NCI-H345 treated with DMSO at 0.1 percent for 48 hours (cell line): ENCODE data around the gene MED13L.

Experiments used
- DNase-seq: peaks from one replicate; lab custom pipeline; 2025; ENCODE audit not compliant: unreplicated experiment; lab: John Stamatoyannopoulos, UW

Gene MED13L

DNA sequence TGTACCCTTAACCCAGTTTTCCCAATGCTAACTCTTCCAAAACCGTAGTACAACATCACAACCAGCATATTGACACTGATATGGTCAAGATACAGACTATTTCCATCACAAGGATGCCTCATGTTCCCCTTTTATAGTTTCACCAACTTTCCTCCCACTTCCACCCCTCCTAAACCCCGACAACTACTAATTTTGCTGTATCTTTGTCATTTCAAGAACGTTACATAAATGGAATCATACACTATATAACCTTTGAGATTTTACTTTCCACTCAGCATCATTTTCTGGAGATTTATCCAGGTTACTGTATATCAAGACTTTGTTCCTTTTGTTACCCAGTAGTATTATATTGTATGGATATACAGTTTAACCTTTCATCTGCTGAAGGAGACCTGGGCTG is 88.9 kb downstream of the MED13L start:
- DNase-seq = no peak

DNA sequence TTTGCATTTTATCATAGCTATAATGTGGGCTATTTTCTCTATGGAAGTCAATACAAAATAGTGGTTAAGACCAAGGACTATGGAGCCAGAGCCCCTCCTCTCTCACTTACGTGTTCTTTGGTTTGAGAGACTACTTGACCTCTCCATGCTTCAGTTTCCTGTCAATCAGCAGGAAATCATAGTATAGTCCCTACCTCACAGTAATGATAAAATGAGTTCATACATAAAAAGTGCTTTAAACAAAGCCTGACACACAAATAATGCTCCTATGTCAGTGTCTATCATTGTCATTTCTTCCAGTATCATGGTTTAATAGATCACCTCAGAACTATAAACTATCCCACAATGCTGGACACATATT is 90.4 kb downstream of the MED13L start:
- no peak for DNase-seq

DNA sequence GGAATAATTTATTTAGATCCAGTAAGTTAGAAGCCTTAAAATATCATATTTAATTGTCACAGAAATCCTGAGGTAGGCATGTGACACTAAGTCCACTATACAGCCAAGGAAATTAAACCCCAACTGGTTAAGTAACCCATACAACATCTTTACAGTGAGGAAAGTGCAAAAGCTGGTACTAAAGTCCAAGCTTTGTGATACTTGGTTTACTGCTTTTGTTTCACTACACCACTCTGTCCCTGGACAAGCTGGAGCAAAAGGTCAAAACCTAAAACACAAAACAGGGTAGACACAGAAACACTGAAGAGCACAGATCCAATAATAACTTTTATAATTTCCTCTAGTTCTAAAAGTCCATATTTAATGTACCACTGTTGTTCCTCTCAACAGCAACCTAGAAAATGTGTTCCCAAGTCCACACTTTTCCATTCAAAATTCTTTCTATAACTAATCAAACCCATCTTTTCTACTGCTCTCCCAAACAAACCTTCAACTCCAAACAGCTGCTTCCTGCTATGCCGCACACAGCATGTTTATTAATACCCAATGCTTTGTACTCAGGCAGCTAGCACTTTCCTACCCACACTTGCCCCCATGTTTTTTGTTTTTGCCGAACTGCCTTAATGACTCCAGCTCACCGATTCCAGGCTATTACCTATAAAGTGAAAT is 90.9 kb downstream of the MED13L start:
- no peak for DNase-seq

DNA sequence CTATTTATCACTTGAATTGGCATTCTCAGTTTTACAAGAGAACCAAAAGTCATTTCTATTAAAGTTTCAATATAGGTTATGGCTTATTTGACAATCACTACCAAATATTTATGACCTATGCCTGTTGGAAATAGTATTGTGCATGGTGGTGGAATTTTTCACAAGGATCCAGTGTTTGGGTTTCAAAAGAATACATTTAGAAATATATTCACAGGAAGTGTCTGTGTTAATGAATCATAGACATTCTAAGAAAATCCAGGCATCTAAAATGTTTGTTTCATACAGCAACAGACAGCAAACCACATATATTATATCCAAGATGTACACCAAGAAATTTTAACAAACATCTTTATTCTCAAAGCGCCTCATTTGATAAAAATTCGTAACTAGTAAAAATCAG is 92.7 kb downstream of the MED13L start:
- no peak for DNase-seq

DNA sequence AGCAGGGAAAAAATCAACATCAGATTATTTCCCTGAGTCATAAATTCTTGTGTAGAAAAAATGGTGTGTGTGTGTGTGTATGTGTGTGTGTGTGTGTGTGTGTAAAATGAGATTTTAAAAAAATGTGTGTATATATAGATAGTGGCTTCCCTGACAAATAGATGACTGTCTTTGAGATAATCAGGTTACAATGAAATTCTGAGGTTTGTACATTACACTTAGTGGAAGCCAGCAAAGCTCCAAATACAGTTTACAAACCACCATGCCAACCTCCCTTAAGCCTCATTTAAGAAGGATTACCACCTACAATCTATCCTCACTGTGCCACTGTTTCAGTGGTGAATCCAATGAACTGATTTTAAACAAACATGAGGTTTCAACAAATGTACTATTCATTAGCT is 93.8 kb downstream of the MED13L start:
- no peak for DNase-seq

DNA sequence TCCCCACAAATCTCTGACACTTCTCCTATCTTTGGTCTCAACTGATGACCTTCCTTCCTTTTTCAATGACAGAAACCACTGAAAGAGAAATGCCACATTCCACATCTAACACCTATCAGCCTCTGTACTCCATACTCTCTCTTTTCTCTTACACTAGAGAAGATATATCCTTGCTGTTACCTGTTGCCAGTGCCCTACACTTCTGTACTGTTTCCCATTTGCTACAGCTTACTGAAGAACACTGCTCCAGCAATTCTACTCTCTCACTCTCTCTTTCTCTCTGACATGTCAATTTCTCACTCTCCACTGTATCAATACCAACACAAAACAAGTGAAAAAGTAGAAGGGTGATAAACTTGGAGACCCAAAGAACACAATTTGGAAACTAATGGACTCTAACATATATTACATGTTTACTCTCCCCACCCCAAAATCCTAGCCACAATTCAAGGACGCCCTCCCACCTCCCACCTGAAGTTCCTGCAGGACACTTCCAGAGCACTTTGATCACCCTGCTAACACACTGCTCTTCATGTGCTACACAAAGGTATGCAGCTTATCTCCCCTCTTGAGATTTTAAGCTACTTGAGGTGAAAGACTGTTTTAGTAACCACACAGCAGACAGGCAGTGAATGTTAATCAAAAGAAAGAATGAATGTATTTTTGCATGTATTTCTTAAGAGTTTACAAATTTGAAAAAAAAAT is 95.0 kb downstream of the MED13L start:
- no peak for DNase-seq

DNA sequence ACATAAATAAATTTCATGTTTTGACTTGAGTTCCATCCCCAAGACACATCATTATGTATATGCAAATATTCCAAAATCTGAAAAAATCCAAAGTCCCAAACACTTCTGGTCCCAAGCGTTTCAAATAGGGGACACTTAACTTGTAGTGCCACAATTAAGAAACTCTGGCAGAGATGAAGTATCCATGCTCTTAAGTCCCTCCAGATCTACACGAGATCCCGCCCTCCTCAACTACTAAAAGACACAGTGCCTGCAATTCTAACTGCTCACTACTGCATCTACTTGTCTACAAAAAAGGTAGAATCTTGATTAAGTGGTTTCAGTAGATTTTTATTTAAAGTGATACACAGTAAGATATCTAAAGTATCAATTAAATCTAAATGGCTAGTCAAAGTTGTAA is 97.0 kb downstream of the MED13L start:
- DNase-seq = no peak

DNA sequence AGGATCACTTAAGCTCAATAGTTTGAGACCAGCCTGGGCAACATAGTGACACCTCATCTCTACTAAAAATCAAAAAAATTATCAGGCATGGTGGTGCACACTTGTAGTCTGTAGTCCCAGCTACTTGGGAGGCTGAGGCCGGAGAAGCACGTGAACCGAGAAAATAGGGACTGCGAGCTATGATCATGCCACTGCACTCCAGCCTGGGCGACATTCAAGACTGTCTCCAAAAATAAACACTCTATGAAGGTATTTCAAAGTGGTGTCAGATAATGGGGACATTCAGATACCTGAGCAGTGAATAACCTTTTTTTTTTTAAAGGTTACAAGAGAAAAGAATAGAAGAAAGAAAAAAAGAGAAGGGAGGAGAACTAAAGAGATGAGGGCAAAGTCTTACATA is 98.1 kb downstream of the MED13L start:
- DNase-seq = no peak

DNA sequence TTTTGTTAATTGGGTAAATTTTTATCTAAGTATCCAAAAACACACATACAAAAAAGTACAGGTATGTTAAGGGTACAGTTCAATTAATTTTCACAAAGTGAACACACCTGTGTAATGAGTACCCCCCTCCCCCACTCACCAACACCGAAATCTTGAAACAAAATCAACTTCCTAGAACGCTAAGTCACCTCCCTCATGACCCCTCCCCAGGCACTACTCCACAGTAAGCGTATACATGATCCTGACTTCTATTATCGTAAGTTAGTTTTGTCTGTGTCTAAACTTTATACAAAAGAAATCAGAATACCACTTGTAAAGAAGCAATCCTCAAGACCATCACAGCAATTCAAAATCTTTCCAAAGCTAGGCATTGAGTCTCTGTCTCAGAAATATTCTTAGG is 100.5 kb downstream of the MED13L start:
- no peak for DNase-seq

DNA sequence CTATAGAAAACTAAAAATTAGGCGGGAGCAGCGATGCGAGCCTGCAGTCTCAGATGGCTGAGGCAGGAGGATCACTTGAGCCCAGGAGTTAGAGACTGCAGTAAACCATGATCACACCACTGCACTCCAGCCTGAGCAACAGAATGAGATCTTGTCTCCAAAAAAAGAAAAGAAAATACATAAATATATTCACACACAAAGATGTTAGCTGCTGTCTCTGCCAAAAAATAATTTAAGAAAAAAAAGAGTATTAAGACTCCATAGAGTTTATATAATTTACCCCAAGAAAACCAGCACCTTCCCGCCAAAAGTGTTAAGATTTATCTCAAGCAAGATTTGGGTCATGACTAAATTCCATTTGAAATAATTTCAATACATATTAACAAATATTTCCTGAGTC is 102.6 kb downstream of the MED13L start:
- DNase-seq = no peak

DNA sequence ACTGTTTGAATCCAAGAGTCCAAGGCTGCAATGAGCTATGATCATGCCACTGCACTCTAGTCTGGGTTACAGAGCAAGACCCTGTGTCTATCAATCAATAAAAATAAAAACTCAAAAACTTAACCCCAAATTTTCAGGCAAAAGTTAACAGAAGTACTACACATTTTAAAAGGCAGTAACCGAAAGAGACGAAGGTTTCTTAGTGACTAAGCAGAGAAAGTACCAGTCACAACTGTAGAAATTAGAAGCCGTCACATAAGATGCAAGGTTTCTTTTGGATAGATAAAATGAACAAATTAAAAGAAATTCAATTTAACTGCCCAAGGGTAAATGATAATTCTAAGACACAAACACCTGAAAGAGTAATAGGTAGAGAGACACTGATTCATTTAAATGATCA is 103.5 kb downstream of the MED13L start:
- no peak for DNase-seq

DNA sequence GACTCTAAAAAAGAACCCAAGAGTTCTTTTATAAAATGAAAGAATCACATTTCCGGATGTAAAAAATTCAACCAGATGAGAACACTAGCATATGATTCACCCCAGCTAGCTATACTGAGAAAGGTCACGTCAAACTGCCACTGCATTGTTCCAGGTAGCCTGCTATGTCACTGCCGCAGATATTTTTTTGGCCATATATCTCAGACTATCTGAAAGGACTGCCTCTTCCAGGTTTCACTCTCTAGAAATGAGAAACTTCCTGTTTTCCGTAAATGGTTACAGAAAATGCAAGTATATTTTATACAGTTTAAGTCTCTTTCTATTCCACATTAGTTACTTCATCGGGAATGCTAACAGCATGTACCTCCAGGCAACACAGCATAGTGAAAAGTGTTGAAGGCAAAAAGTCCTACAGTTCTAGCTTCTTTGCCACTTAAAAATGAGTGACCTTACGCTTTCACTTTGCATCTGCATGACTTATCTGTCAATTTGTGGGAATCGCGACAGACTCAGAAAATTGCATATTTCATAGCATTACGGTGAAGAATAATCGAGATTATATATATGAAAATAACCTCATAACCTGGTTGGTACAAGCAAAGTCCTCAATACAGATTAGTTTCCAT is 105.2 kb downstream of the MED13L start:
- no peak for DNase-seq

DNA sequence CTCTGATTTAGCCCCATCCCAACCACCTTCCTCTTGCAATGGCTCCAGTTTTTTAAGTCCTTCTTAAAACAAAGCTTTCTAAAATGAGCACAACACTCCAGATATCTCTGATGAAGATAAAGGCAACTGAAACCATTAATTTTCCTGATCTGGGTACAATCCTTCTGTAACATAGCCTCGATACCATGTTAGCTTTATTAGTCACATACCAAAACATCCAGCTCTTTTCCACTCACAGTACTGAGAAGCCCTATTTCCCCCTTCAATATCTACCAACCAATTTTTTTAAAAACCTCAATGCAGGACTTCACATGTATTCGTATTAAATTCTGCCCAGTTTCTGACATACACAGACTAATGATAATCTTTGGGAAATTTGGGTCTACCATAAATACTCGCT is 105.9 kb downstream of the MED13L start:
- DNase-seq = no peak

DNA sequence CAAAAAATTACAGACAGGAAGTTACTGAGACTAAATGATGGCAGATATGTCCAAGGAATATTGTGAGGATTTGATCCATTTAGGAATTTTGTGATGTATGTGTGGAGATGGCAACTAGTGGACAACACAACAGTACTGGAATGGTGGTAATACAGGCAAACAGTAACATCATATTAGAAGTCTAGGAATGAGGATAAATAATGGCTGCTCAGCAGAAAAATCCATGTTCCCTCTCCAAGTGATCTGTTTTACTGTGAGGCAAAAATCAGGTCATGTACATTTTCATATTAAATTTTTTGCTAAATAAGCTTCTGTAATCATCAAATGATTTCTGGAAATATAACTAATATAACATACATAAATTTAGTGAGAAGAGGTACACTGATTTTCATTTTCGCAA is 108.4 kb downstream of the MED13L start:
- DNase-seq = no peak

DNA sequence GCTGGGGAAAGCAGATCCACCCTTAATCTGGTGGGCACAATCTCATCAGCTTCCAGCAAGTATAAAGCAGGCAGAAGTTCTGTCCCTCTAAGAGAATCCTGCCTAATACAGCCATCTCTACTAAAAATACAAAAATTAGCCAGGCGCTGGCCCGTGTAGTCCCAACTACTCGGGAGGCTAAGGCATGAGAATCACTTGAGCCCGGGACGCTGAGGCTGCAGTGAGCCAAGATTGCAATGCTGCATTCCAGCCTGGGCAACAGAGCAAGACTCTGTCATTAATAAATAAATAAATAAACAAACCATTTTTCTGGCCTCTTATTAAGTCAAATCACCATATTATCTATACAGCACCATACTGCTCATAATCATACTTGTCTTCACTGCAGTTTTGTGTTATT is 111.2 kb downstream of the MED13L start:
- no peak for DNase-seq

DNA sequence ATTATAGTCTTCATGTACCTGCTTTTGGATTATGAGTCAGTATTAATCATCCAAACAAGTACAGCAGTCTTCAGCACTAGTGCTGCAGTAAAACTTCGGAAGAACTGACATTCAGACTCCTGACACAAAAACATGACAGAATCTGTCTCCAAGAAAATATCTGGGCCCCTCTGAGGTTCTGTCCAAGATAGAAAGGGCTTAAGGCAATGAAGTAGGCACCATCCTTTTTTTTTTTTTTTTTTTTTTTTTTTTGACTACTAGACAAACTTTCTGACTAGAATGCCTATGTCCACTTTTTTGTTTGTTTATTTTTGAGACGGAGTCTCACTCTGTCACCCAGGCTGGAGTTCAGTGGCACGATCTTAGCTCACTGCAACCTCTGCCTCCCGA is 112.5 kb downstream of the MED13L start:
- no peak for DNase-seq

DNA sequence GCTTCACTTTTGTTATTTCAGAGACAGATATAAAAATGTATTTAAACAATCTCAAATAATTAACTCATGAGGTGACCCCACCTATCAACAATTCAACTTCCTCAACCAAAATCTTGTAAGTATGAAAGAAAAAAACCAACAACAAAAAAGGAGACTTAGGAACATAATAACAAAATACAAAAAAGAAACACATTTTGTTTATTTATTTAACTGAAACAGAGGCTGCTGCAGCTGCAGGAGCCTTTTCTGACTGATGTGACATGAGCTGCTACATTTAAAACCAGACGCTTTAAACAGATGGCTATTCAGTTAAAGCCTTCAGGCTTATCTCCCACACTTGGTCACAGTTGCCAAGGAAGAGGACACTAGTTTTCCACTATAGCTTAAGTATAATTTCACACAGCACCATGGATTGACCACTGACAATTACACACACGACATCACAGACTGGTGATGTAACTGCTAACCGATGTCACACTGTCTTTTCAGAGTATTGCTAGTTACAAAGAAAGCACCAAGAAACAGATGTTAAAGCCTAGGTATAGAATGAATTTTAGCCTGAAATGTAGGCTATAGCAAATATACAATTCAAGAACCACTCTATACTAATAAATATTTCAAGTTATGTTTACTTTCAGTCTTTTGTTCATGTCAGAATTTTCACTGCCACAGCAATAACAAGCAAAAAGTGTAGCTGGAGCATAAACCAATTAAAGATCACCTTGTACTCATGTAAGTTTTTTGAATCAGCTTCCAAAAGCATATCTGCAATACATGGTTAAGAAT is 113.0 kb downstream of the MED13L start:
- DNase-seq = no peak

DNA sequence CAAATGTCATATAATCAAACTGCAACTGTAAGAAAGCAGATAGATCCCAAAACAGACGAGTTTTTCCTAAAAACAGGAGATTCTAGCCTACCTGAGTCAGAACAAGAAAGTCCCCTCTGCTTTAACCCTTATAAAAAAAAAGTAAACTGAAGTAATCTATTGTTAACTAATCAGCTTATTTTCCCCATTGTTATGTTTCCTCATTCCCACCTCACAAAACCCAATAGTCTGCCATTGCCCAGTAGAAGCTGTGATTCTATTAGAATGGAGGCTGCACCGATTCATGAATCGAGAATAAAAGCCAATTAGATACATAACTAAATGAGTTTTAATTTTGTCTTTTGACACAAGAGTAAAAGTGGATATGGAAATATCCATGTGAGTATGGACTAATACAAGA is 115.4 kb downstream of the MED13L start:
- no peak for DNase-seq

DNA sequence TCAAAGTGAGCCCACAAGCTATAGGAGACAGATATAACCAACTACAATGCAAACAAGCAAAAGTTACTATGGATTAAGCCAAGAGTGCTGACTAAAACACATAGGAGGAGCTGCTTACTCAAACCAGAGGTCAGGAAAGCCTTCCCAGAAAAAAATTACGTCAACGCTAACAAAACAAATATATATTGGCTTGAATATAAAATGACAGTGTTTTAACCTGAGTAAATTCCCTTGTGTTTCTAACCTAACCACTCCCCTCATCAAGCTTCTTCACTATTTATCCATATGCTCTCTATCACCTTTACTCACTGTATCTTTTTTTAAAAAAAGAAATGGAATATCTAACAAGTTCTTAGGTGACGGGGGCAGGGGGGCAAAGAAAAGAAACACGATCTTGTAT is 115.9 kb downstream of the MED13L start:
- DNase-seq = no peak

DNA sequence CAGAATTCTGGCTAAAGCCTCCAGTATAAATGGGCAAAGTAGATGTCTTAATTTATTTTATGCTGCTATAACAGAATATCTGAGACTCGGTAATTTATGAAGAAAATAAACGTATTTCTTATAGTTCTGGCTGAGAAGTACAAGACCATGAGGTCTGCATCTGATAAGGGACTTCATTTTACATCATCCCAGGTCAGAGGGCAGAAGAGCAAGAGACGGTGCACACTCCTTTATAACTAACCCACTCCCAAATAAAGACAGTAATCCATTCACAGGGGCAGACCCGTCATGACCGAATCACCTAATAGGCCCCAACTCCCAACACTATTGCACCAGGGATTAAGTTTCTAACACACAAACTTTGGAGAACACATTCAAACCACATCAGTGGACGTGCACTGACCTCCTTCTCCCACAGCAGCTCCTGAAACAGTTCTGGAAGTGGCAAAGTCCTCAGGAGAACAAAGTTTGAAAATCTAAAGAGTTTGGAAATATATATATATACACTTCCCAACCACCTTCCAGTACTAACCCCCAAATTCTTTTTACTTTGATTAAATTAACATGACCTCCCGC is 116.5 kb downstream of the MED13L start:
- no peak for DNase-seq

DNA sequence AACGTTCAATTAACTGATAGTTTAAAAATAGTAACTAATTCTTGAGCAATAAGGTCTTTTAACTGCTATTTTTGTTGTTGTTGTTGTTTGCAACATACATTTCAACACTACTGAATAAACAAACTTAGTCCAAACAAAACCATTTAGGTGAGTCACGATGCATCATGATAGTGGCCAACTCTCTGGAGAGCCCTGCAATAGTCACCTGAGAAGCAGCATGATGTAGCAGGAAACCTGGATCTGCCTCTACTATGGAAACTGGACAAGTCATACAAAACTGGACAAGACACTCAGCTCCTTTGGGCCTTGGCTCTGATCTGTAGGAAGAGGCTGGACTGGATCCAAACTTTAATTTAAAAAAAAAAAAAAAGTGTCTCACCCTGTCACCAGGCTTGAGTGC is 117.3 kb downstream of the MED13L start:
- DNase-seq = no peak
